AG04450 (cell line): ENCODE measurements around the gene RAB42. TPM values are rescaled to one million over a fixed set of nuclear protein-coding genes. Genes with fewer than 3 reads are reported as not detected.

Experiments used
- CTCF ChIA-PET: fragments of 300-600, 350-600 bp; formaldehyde crosslinking; extraction: SDS; loops from one replicate; lab custom pipeline; 2022; ENCODE audit warnings: antibody characterized with exemption, inconsistent platforms; lab: Charles Lee
- POLR2A ChIA-PET: fragments of 350-600 bp; formaldehyde crosslinking; extraction: SDS; loops from one replicate; lab custom pipeline; 2021; ENCODE audit warnings: antibody characterized with exemption, inconsistent platforms; lab: Yijun Ruan, JAX
- DNase-seq: peaks from one replicate; pipeline ENCODE4 v3.0.0-alpha.2; 2011; ENCODE audit warnings: low read depth, low spot score
- H3K27ac ChIP-seq: one replicate; pipeline ENCODE4 v1.5.1; 2012; ENCODE audit warnings: low read depth, low read length, control low read depth
- H3K27me3 ChIP-seq: one replicate; pipeline ENCODE4 v1.6.0; 2012; ENCODE audit warnings: low read length; ENCODE audit not compliant: control insufficient read depth, insufficient read depth
- H3K4me3 ChIP-seq: 2 replicates; pipeline ENCODE4 v1.5.1; 2011; ENCODE audit warnings: mild to moderate bottlenecking, low read depth, low read length, control low read depth
- H3K9me3 ChIP-seq: 2 replicates; pipeline ENCODE4 v1.5.1; 2012; ENCODE audit warnings: low read length; ENCODE audit not compliant: control insufficient read depth, insufficient read depth
- CTCF ChIP-seq: IDR thresholded peaks from 2 replicates; pipeline ENCODE4 v1.5.1; 2011; ENCODE audit warnings: low read depth, low read length, control low read depth, inconsistent platforms
- polyA minus RNA-seq: library from RNA; depleted of rRNA, polyadenylated mRNA; stranded (reverse); fragments of >200 nt; gene quantifications from 2 replicates; pipeline ENCODE4 v1.2.3, GENCODE V29; 2011; rRNA and poly(A)+ RNA removed
- polyA plus RNA-seq: library from polyadenylated mRNA; depleted of rRNA; stranded (reverse); fragments of >200 nt; gene quantifications from 2 replicates; pipeline ENCODE4 v1.2.3, GENCODE V29; 2011; rRNA removed

Gene RAB42
- polyA plus RNA-seq (3.4 and 3.7 TPM in 2 replicates), polyA minus RNA-seq (2.0 and 3.2 TPM in 2 replicates)

- no peaks in the 10 kb centered on the region for H3K27me3 ChIP-seq
- peak within 1 kb of the TSS; percentile 60 for H3K4me3 ChIP-seq
- no peak for DNase-seq
- H3K9me3 ChIP-seq: no peaks in the 10 kb centered on the region; the same call in 1 of the 2 replicates
- no peak for TF ChIP-seq CTCF
- POLR2A ChIA-PET: interaction anchor here (1.5 to 2.5 kb wide), 3 partner anchors 10 to 12 kb away, joined by 4 to 20 read pairs (median 17); no protein-coding TSS in a partner anchor
- no peak within 1 kb of the TSS for H3K27ac ChIP-seq
- CTCF ChIA-PET: no interaction called here
Observed at GRCh38 chr1:28591708-28592320, at the start of gene RAB42. Gene RAB42 (plus strand): TSS chr1:28592265. CDS start chr1:28592512, 247 bp downstream.

GRCh38 chr1:28545246-28545628 lies 46.8 kb upstream of the RAB42 start:
- H3K27me3 ChIP-seq: no peaks in the 10 kb centered on the region
- TF ChIP-seq CTCF: no peak
- no peak overlapping the region for H3K4me3 ChIP-seq
- H3K27ac ChIP-seq: no peak overlapping the region
- ChIA-PET CTCF (no interaction called here), POLR2A (interaction anchor here (0.9 to 1.2 kb wide), 2 partner anchors 13 to 36 kb away, joined by 3 read pairs; no protein-coding TSS in a partner anchor)
- no peak for DNase-seq
- no peaks in the 10 kb centered on the region for H3K9me3 ChIP-seq

- no peak for DNase-seq
- CTCF ChIA-PET: no interaction called here
- Histone ChIP-seq H3K4me3 (no peak overlapping the region), H3K27ac (no peak overlapping the region), H3K27me3 (no peaks in the 10 kb centered on the region), H3K9me3 (no peaks in the 10 kb centered on the region)
- POLR2A ChIA-PET: interaction anchor here (1.1 kb wide), 1 partner anchor 34 kb away, joined by 3 read pairs; no protein-coding TSS in a partner anchor
- TF ChIP-seq CTCF: no peak
Observed at GRCh38 chr1:28548318-28548717, 43.7 kb upstream of the RAB42 start.

GRCh38 chr1:28551381-28551780 lies 40.7 kb upstream of the RAB42 start:
- H3K27me3 ChIP-seq: no peaks in the 10 kb centered on the region
- ChIA-PET CTCF (no interaction called here), POLR2A (interaction anchor here (5.0 kb wide), 1 partner anchor 29 kb away, joined by 75 read pairs; no protein-coding TSS in a partner anchor)
- H3K27ac ChIP-seq: no peak overlapping the region
- no peak for TF ChIP-seq CTCF
- no peaks in the 10 kb centered on the region for H3K9me3 ChIP-seq
- no peak overlapping the region for H3K4me3 ChIP-seq
- no peak for DNase-seq
